GM23248 (cell line): ENCODE results near the gene TUBA4A. TPM values are rescaled to one million over a fixed set of nuclear protein-coding genes. Genes with fewer than 3 reads are reported as not detected.

Experiments used
- DNase-seq: peaks from one replicate; pipeline ENCODE4 v3.0.0-alpha.2; 2015
- H2AFZ ChIP-seq: fragments of 200-600 bp; sonication (generic); 2 replicates; pipeline ENCODE4 v1.6.1; 2016; ENCODE audit warnings: antibody characterized with exemption
- H3F3A ChIP-seq: fragments of 200-600 bp; sonication (generic); 2 replicates; pipeline ENCODE4 v1.6.1; 2016; ENCODE audit warnings: mild to moderate bottlenecking, antibody characterized with exemption, mixed run types; ENCODE audit not compliant: insufficient read depth
- H3K27ac ChIP-seq: fragments of 200-600 bp; sonication (generic); 2 replicates; pipeline ENCODE4 v1.5.1; 2016; ENCODE audit warnings: mild to moderate bottlenecking
- H3K27me3 ChIP-seq: fragments of 200-600 bp; sonication (generic); replicated peaks from 2 replicates; pipeline ENCODE4 v1.6.1; 2016; ENCODE audit warnings: mild to moderate bottlenecking; ENCODE audit not compliant: insufficient read depth
- H3K36me3 ChIP-seq: fragments of 200-600 bp; sonication (generic); 2 replicates; pipeline ENCODE4 v1.6.1; 2016; ENCODE audit warnings: low read depth, mild to moderate bottlenecking
- H3K4me1 ChIP-seq: fragments of 200-600 bp; sonication (generic); 2 replicates; pipeline ENCODE4 v1.6.1; 2016; ENCODE audit warnings: mild to moderate bottlenecking; ENCODE audit not compliant: insufficient read depth
- H3K4me2 ChIP-seq: fragments of 200-600 bp; sonication (generic); one replicate; pipeline ENCODE4 v1.6.1; 2016; ENCODE audit warnings: mild to moderate bottlenecking; ENCODE audit not compliant: unreplicated experiment
- H3K4me3 ChIP-seq: fragments of 200-600 bp; sonication (generic); 2 replicates; pipeline ENCODE4 v1.5.1; 2016; ENCODE audit warnings: mild to moderate bottlenecking
- H3K79me2 ChIP-seq: fragments of 200-600 bp; sonication (generic); 2 replicates; pipeline ENCODE4 v1.6.1; 2016; ENCODE audit warnings: mild to moderate bottlenecking; ENCODE audit not compliant: insufficient read depth
- H3K9ac ChIP-seq: fragments of 200-600 bp; sonication (generic); 2 replicates; pipeline ENCODE4 v1.6.1; 2016; ENCODE audit warnings: mild to moderate bottlenecking
- H3K9me2 ChIP-seq: fragments of 200-600 bp; sonication (generic); 2 replicates; pipeline ENCODE4 v1.6.1; 2016; ENCODE audit warnings: mixed run types, mild to moderate bottlenecking, moderate library complexity; ENCODE audit not compliant: insufficient read depth
- H3K9me3 ChIP-seq: fragments of 200-600 bp; sonication (generic); one replicate; pipeline ENCODE4 v1.6.1; 2017; ENCODE audit warnings: low read depth
- H4K20me1 ChIP-seq: fragments of 200-600 bp; sonication (generic); 2 replicates; pipeline ENCODE4 v1.6.0; 2016; ENCODE audit not compliant: insufficient read depth
- EZH2 ChIP-seq: fragments of 200-600 bp; sonication (generic); IDR thresholded peaks from 2 replicates; pipeline ENCODE4 v1.6.1; 2018; ENCODE audit warnings: antibody characterized with exemption, mild to moderate bottlenecking; ENCODE audit not compliant: insufficient read depth, poor library complexity, severe bottlenecking
- EZH2phosphoT487 ChIP-seq: fragments of 200-600 bp; sonication (generic); IDR thresholded peaks from 2 replicates; pipeline ENCODE4 v1.6.1; 2018; ENCODE audit warnings: antibody characterized with exemption, moderate library complexity, mild to moderate bottlenecking, low read depth; ENCODE audit not compliant: insufficient read depth
- WGBS, 2 experiments: methylation state at CpG; one replicate each; pipeline ENCODE4 v1.1.6; 2015 to 2017; ENCODE audit warnings: low lambda C conversion rate in 2 of 2, low coverage in 1 of 2; ENCODE audit errors: missing lambda C conversion rate in 2 of 2; 5-methylcytosine and 5-hydroxymethylcytosine counted together
- in situ Hi-C: fragments of 300-500 bp; cut with MboI; formaldehyde crosslinking; loops from 2 replicates; pipeline ENCODE4 v1.15.0; 2020
- polyA plus RNA-seq: library from polyadenylated mRNA; unstranded; fragments of >200 nt; fragmentation: Nextera tagmentation; extraction: Ambion mirVana; gene quantifications from 2 replicates; pipeline ENCODE4 v1.2.1, GENCODE V29; 2016
- total RNA-seq: library from RNA; depleted of rRNA; stranded (reverse); fragments of >200 nt; shearing (Covaris generic); gene quantifications from 2 replicates; pipeline ENCODE4 v1.2.3, GENCODE V29; 2014

TUBA4A gene
- total and polyA plus RNA-seq, 2 experiments from 2014 or later: 14.3 to 14.5 TPM

DNA sequence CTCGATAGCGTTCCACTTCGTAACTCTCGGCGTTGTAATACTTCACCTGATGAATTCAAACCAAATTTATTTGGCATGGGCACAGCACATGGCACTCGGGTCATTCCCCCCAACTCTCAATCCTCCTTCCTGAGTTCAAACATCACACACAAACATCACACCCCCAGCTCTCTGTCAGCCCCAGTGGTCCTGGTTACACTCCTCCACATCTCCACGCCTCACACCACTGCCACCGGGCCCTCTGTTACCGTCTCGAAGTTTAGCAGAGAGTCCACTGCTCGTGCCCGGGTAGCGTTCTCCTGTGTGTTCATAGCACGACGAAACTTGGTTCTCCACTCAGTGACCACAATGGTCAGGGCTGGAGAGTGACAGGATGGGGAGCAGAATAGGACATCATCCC lies 39.6 kb downstream of the TUBA4A start:
- Histone ChIP-seq H4K20me1 (no peaks in the 10 kb centered on the region), H3K9me3 (no peaks in the 10 kb centered on the region), H3K27ac (no peak overlapping the region), H3K4me1 (peaks cover 12% of the 10 kb centered on the region), H3K79me2 (peaks cover 11% of the 10 kb centered on the region; the same call in 1 of the 2 replicates), H3K4me2 (no peak overlapping the region), H3K9me2 (no peaks in the 10 kb centered on the region), H3K36me3 (no peaks in the 10 kb centered on the region), H2AFZ (no peak overlapping the region), H3K9ac (no peak overlapping the region), H3K4me3 (no peak overlapping the region), H3K27me3 (no peaks in the 10 kb centered on the region), H3F3A (peaks cover 2% of the 10 kb centered on the region)
- DNase-seq: no peak
- 96 to 98% methylated on average over 15 of the region's 15 CpGs for WGBS, 2 experiments
- in situ Hi-C loops: no loop called here
- TF ChIP-seq EZH2 (no peak), EZH2phosphoT487 (no peak)

DNA sequence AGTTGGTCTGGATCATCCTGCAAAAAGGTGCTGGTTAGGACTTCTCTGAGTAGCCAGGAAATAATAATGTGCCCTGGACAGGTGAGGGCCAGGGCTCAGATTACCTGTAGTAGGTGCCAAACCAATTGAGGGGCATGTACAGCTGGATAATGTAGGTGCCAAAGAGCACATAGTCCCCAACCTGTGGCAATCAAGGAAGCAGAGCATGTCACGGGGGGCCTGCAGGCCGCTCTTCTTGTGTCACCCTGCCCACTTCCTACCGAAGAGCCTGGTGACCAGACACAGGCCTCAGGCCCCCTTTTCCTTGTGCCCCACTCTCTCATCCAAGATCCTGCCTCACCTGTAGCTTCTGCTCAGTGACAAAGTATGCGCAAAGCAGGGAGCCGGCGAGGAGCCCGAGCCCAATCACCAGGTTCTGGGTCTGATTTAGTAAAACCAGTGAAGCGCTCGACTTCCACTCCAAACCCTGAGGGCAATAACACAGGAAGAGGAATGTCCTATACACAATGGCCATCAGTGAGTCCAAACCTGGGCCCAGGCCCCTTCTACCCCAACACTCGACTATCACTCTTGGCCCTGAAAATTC lies 40.1 kb downstream of the TUBA4A start:
- no peak overlapping the region for H2AFZ ChIP-seq
- peaks cover 10% of the 10 kb centered on the region for H3K4me1 ChIP-seq
- 97% methylated on average over 10 of the region's 10 CpGs for WGBS, 2 experiments
- no peak overlapping the region for H3K4me2 ChIP-seq
- no peaks in the 10 kb centered on the region for H3K27me3 ChIP-seq
- peaks cover 11% of the 10 kb centered on the region; the same call in 1 of the 2 replicates for H3K79me2 ChIP-seq
- in situ Hi-C loops: no loop called here
- H3K9me3 ChIP-seq: no peaks in the 10 kb centered on the region
- no peaks in the 10 kb centered on the region for H4K20me1 ChIP-seq
- no peak for DNase-seq
- H3K9ac ChIP-seq: no peak overlapping the region
- H3F3A ChIP-seq: 0 out of 2 replicates have a peak, but pooled peaks cover 2% of the 10 kb centered on the region
- no peak overlapping the region for H3K27ac ChIP-seq
- TF ChIP-seq EZH2 (no peak), EZH2phosphoT487 (no peak)
- H3K4me3 ChIP-seq: no peak overlapping the region
- no peaks in the 10 kb centered on the region for H3K9me2 ChIP-seq
- H3K36me3 ChIP-seq: no peaks in the 10 kb centered on the region

DNA sequence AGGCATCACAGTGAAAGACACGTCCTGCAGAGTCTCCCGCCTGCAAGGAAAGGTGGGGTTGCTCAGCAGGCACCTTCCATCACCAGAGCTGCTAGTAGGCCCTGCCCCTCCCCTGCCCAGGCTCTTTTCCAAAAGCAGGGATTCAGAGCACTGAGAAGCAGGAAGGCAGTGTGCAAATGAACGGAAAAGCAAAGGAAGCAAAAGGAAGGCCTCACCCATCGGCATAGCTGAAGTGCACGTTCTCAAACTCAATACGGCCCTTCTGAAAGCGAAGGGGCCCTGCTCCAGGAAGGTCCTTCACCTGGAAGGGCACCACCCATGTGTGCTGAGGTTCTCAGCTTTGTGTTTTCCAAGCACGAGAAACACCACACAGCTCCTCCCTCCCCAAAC lies 40.7 kb downstream of the TUBA4A start:
- Histone ChIP-seq H3K36me3 (no peaks in the 10 kb centered on the region), H3K27ac (no peak overlapping the region), H2AFZ (no peak overlapping the region), H3K27me3 (no peaks in the 10 kb centered on the region), H3K4me3 (no peak overlapping the region), H3F3A (peaks cover 8% of the 10 kb centered on the region; the same call in 1 of the 2 replicates), H3K4me2 (no peak overlapping the region), H3K79me2 (peaks cover 14% of the 10 kb centered on the region; the same call in 1 of the 2 replicates), H3K4me1 (peaks cover 14% of the 10 kb centered on the region), H3K9me3 (no peaks in the 10 kb centered on the region), H3K9me2 (no peaks in the 10 kb centered on the region), H4K20me1 (no peaks in the 10 kb centered on the region), H3K9ac (no peak overlapping the region)
- in situ Hi-C loops: no loop called here
- TF ChIP-seq EZH2 (no peak), EZH2phosphoT487 (no peak)
- WGBS, 2 experiments: 93 to 95% methylated on average over 8 of the region's 8 CpGs
- DNase-seq: no peak

DNA sequence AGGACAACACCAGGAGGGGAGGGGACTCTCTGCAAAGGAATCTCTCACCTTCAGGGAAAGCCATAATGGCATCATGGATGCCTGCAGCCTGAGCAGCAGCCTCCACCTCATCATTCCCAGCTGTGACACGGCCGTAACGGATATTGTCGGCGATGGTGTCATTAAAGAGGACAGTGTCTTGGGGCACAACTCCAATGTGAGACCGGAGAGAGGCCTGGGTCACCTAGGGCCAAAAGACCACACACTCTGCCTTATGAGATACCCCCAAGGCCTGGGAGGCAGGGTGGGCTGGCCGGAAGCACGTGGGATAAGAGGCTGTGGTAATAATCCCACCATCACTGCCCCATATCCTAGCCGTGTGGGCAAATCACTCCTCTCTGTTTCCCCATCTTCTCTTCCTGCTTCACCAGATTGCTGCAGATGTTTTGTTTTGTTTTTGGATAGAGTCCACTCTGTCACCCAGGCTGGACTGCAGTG lies 42.8 kb downstream of the TUBA4A start:
- WGBS, 2 experiments: 87 to 90% methylated on average over 9 of the region's 9 CpGs
- no peak for DNase-seq

More for the DNA sequence above, 42.8 kb downstream of the TUBA4A start:
- Histone ChIP-seq H3K36me3 (no peaks in the 10 kb centered on the region), H3K27ac (no peak overlapping the region), H3K27me3 (no peaks in the 10 kb centered on the region), H3K4me2 (no peak overlapping the region), H3K4me1 (peaks cover 11% of the 10 kb centered on the region; the same call in 1 of the 2 replicates), H3K9me2 (no peaks in the 10 kb centered on the region), H2AFZ (no peak overlapping the region), H3K79me2 (0 out of 2 replicates have a peak, but pooled peaks cover 3% of the 10 kb centered on the region), H3K4me3 (no peak overlapping the region), H3K9me3 (no peaks in the 10 kb centered on the region), H4K20me1 (no peaks in the 10 kb centered on the region), H3K9ac (no peak overlapping the region), H3F3A (peaks cover 17% of the 10 kb centered on the region)
- in situ Hi-C loops: no loop called here
- TF ChIP-seq EZH2: no peak
- TF ChIP-seq EZH2phosphoT487: no peak
